ENCODE results near the gene MAP7.

GRCh38 chr6:136411025-136411325 lies 139.2 kb downstream of the MAP7 start:
- TF ChIP-seq CTCF (IDR thresholded peaks at IDR 0.05; ENCODE audit: low read depth, low read length, poor library complexity, severe bottlenecking) (no peak), EZH2phosphoT487 (IDR thresholded peaks at IDR 0.05; ENCODE audit: borderline replicate concordance, low read length) (no peak)

All from DOHH2 (cell line).